NAMALWA (cell line): ENCODE data around the gene ODR4.
"Not testable (repeated sequence)": the region's sequence is repeated elsewhere in the genome, so short reads cannot be mapped to it uniquely, and the experiment has no call there.

Experiments used
- DNase-seq: peaks from one replicate; pipeline ENCODE4 v3.0.0-alpha.2; 2015; ENCODE audit warnings: low spot score

Gene ODR4

DNA sequence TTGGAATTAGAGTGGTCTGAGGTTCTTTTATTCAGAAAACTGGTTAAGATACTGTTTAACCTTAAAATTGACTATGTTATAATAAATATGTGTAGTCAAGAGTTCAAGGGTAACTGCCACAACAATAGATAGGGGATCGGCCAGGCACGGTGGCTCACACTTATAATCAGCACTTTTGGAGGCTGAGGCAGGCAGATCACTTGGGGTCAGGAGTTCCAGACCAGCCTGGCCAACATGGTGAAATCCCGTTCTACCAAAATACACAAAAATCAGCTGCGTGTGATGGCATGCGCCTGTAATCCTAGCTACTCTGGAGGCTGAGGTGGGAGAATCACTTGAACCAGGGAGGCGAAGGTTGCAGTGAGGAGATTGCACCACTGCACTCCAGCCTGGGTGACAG lies 45.8 kb downstream of the ODR4 start:
- DNase-seq: no peak

DNA sequence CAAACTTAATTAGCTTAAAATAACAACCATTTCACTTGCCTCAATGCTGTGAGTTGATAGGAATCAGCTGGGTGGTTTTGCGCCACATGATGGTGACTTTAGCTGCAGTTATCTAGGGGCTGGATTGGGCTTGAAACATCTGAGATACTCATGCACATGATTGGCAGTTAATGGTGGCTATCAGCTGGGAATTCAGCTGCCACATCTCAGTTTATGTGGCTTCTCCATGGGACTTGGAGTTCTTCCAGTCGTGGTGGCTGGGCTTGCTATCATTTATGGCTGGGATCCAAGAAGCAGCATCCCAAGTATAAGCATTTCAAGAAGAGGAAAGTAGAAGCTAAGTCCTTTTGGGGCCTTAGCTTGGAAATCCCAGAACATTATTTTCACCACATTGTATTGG lies 48.9 kb downstream of the ODR4 start:
- no peak for DNase-seq

GRCh38 chr1:186426118-186426517 lies 50.5 kb downstream of the ODR4 start:
- DNase-seq: no peak

- no peak for DNase-seq
These were observed 53.4 kb downstream of the ODR4 start for GRCh38 chr1:186429017-186429416.

DNA sequence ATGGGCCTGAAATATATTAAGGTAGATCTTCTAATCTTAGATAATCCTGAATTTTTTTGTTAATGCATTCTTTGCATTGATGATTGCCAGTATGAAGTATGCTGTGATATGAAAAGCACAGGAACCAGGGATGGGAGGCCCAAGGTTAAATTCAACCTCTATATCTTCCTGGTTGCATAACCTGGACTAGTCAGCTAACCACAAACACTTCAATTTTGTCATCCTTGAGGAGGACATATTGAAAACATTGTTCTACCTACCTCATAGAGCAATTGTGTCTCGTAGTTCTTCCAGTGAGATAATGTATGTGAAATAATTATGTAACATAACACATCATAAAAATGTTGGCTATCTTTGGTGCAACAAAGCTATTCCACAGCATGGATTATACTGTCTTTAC lies 59.7 kb downstream of the ODR4 start:
- no peak for DNase-seq

DNA sequence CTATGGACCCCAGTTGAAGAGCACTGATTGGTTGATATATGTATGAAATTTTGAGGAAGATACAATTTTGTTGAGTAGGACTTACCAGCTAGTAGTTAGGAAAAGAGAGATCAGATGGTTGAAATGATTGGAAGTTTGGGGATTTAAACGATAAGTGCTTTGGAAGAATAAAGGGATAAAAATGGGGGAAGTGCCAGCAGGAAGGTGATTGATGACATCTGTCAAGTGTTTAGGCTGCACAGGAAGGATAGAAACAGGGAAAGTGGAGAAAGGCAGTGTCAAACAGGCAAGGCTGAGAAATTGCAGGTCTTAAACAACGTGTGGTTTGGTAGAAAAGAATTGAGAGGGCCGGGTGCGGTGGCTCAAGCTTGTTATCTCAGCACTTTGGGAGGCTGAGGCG lies 62.9 kb downstream of the ODR4 start:
- no peak for DNase-seq

DNA sequence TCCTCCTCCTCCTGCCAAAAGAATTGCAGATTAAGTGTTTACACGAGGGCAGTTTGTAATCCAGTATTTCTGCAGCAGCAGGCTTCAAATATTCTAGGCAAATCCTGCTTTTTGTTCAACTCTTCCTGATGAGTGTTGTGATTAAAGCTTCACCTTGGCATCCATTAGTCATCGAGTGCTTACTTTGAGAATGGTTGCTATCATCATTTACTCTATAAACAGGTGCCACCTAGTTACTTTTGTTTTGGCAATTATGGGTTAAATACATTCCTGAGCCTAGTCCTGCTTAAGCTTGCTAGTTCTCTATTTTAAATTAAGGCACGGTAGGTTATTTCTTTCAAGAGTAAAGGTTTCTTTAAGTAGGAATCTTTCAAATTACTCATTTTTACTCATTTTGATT lies 64.9 kb downstream of the ODR4 start:
- no peak for DNase-seq

- no peak for DNase-seq
These were observed 67.2 kb downstream of the ODR4 start for GRCh38 chr1:186442651-186443375.

DNA sequence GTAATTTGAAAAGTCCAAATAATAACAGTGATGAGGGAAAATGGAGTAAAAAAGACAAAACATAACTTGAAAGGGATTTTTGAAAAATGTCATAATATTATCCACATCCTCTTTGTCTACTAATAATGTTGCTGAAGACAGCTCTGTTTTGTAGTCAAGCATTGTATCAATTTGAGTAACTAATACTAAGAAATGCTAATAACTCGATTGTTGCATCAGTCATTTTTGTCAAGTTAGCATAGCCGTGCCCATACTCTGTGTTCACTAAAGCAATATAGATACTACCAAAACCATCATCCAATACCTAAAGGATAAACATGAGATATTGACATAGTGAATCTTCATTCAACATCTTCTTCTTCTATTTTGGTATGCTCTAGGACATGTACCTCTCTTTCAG lies 68.0 kb downstream of the ODR4 start:
- no peak for DNase-seq

GRCh38 chr1:186446152-186446551 lies 70.5 kb downstream of the ODR4 start:
- no peak for DNase-seq

DNA sequence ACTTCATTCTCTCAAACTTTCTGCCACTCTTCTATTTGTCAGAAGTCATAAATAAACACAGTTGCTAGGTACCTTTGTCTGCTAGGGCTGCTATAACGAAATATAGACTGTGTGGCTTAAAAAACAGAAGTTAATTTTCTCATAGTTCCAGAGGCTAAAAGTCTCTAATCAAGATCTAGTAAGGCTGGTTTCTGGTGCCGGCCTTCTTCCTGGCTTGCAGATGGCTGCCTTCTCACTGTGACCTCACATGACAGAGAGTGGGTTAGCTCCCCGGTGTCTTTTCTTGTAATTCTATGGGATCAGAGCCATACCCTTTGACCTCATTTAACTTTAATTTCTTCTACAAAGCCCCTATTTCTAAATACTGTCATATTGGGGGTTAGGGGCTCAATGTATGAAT lies 79.3 kb downstream of the ODR4 start:
- DNase-seq: no peak

DNA sequence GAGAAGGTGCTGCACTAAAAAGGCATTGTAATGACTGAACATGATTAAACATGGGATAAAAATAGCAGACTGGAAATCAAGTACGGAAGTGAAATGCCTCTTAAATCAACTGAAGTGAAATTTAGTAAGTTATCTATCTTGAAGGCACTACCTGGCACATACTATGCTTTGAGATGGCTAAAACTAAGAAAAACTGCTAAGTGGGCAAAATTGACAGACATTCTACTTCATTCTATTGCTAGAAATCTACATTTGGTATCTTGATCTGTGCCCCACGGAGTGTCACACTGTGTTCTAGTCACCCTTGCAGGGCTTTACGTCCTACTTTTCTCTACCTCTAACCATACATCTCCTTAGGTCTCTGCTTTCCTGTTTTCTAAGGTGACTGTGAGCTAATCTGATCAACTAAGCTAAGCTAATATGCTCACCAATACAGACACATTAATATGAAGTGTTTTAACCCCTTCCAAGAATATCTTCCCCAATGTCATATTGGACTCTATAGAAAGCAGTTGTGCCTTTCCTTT lies 81.2 kb downstream of the ODR4 start:
- no peak for DNase-seq

GRCh38 chr1:186459161-186459560 lies 83.5 kb downstream of the ODR4 start:
- not testable (repeated sequence) for DNase-seq

DNA sequence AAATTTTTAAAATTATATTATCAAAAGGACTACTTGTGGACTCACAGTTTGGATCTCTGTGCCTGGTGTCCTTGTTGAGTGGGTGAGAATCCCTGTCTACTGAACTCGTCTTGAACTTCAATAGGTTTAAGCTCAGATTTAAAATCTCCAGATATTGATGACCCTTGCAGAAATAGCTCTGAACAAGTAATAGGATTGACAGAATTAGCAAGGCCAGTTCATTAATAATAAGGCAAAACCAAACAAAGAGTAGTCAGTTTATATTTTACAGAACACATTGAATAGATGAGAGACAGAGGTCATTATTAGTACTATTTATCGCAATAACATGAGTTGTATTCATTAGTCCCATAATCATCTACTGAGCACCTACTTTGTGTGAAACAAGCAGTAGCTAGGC lies 85.4 kb downstream of the ODR4 start, which contains the start of gene PDC:
PDC (minus strand) TSS at position 101 of the 400 bp plus-strand sequence. CDS start 11,655 bp downstream, outside the sequence.
- DNase-seq: no peak

DNA sequence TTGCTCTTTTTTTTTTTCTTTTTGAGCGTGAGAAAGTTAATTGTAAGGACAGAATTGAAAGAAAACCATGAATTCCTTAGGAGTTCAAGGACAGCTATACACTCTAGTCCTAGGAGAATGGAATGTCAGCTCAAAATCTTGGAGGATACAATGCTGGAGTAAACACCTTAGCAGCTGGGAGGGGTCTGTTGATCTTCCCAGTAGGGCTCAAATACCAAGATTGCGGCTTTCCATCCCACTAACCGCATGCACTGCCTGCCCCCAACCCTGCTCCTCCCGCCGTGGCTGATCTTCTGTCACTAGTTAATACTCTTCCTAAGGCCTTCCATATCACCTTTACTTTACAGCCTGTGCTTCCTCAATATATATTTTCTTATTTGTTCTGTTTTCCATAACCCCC lies 87.9 kb downstream of the ODR4 start:
- DNase-seq: no peak

GRCh38 chr1:186463926-186464325 lies 88.3 kb downstream of the ODR4 start:
- DNase-seq: no peak

GRCh38 chr1:186465491-186465890 lies 89.9 kb downstream of the ODR4 start:
- DNase-seq: not testable (repeated sequence)

- no peak for DNase-seq
These were observed 90.3 kb downstream of the ODR4 start for GRCh38 chr1:186465946-186466345.
